SIG-M5 (cell line): ENCODE data around the gene PSMB3.
"Not testable (repeated sequence)": the region's sequence is repeated elsewhere in the genome, so short reads cannot be mapped to it uniquely, and the experiment has no call there.

Experiments used
- DNase-seq: peaks from one replicate; lab custom pipeline; 2025; lab: John Stamatoyannopoulos, UW

PSMB3 gene

GRCh38 chr17:38749223-38750043 is 3.1 kb upstream of the PSMB3 start:
- DNase-seq = no peak

- no peak for DNase-seq
These were observed 2.6 kb upstream of the PSMB3 start for GRCh38 chr17:38750044-38750311.

GRCh38 chr17:38750312-38751121 is 2.0 kb upstream of the PSMB3 start:
- DNase-seq = no peak

- no peak for DNase-seq
These were observed 1.3 kb upstream of the PSMB3 start for GRCh38 chr17:38751144-38751807.

GRCh38 chr17:38751808-38752307 is 683 bp upstream of the PSMB3 start:
- no peak for DNase-seq

- no peak for DNase-seq
These were observed 548 bp downstream of the PSMB3 start for GRCh38 chr17:38753071-38753506.

GRCh38 chr17:38761612-38762011 is 9.1 kb downstream of the PSMB3 start:
- no peak for DNase-seq

GRCh38 chr17:38762231-38762630 is 9.7 kb downstream of the PSMB3 start:
- DNase-seq = no peak

- DNase-seq = no peak
These were observed 13.8 kb downstream of the PSMB3 start for GRCh38 chr17:38766341-38766740.

GRCh38 chr17:38768417-38768816 is 15.9 kb downstream of the PSMB3 start:
- DNase-seq = no peak

GRCh38 chr17:38773258-38773657 is 20.7 kb downstream of the PSMB3 start:
- no peak for DNase-seq

GRCh38 chr17:38777641-38778250 is 25.2 kb downstream of the PSMB3 start:
- no peak for DNase-seq

- DNase-seq = no peak
These were observed 27.6 kb downstream of the PSMB3 start for GRCh38 chr17:38779965-38780752.

GRCh38 chr17:38783227-38783626 is 30.7 kb downstream of the PSMB3 start:
- no peak for DNase-seq

- no peak for DNase-seq
These were observed 33.8 kb downstream of the PSMB3 start for GRCh38 chr17:38786372-38786771.

- DNase-seq = not testable (repeated sequence)
These were observed 35.5 kb downstream of the PSMB3 start for GRCh38 chr17:38787999-38788398.

GRCh38 chr17:38789185-38789584 is 36.6 kb downstream of the PSMB3 start:
- no peak for DNase-seq

- DNase-seq = not testable (repeated sequence)
These were observed 37.7 kb downstream of the PSMB3 start for GRCh38 chr17:38790148-38790707.

GRCh38 chr17:38791162-38791561 is 38.6 kb downstream of the PSMB3 start:
- DNase-seq = no peak

- no peak for DNase-seq
These were observed 41.7 kb downstream of the PSMB3 start for GRCh38 chr17:38794221-38794620.
